ENCODE data around the gene MOV10L1.

DNA sequence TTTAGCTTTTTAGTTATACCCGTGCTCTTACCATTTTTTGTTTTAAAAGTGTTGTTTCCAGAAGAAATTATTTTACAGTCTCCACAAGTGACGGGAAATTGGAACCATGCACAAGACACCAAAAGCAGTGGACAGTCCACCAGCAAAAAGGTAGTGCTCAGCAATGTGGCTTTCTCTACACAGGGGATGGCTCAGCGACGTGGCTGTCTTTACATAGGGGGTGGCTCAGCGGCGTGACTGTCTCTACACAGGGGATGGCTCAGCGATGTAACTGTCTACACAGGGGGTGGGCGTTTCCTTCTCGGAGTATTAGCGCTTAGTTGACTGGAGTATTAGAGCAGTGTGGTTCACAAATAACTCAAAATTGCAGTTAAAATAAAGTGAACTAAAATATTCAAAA lies 44.7 kb downstream of the MOV10L1 start:
- TF ChIP-seq, protein P1, sequence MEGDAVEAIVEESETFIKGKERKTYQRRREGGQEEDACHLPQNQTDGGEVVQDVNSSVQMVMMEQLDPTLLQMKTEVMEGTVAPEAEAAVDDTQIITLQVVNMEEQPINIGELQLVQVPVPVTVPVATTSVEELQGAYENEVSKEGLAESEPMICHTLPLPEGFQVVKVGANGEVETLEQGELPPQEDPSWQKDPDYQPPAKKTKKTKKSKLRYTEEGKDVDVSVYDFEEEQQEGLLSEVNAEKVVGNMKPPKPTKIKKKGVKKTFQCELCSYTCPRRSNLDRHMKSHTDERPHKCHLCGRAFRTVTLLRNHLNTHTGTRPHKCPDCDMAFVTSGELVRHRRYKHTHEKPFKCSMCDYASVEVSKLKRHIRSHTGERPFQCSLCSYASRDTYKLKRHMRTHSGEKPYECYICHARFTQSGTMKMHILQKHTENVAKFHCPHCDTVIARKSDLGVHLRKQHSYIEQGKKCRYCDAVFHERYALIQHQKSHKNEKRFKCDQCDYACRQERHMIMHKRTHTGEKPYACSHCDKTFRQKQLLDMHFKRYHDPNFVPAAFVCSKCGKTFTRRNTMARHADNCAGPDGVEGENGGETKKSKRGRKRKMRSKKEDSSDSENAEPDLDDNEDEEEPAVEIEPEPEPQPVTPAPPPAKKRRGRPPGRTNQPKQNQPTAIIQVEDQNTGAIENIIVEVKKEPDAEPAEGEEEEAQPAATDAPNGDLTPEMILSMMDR (conservative IDR thresholded peaks at IDR 0.05; ENCODE audit: low read depth, low read length) = no peak
- TF ChIP-seq EZH2 (IDR thresholded peaks at IDR 0.05; ENCODE audit: borderline replicate concordance, low read depth, low read length, poor library complexity, severe bottlenecking) = no peak
